HG03432 (cell line): Measurements from ENCODE around the gene MYBPC3.
"Not testable (repeated sequence)": the region's sequence is repeated elsewhere in the genome, so short reads cannot be mapped to it uniquely, and the experiment has no call there.

ENCODE experiments used
- ATAC-seq: cut with Tn5 transposase; IDR thresholded peaks from one replicate; pipeline ENCODE4 v1.9.1; 2021; ENCODE audit warnings: mild to moderate bottlenecking, moderate library complexity; ENCODE audit not compliant: unreplicated experiment

Gene MYBPC3

DNA sequence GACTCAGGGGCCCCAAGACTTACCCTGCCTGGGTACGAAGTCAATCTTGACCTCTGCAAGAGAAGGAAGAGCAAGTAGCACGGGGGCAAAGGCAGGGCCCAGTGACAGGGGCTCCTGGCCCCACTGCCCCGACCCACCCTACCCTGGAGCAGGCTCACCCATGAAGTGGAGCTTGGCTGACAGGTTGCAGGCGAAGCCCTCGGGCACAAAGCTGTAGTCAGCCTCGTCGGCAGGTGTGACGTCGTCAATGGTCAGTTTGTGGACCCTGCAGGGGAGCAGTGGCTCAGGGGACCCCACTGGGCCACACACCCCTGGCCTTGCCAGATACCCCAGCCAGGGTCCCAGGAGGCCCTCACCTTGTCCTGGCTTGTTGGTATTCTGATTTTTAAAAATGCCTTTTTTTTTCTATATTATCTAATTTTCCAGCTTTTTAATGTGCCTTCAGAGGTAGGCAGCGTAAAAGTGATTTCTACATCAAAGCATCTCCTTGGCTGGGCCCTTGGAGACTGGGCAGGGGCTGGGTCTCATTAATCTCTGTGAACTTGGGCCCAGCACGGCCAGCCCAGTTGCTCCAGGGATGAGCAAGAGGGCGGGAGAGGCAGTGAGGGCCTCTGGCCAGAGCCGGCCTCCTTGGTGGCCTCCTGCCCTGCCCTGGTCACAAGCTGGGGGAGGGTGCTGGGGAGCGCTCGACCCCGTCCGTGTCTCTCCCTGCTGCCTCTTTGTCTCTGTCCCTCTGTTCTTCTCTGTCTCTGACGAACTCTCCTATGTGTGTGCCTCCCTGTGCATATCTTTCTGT is 11.3 kb downstream of the MYBPC3 start:
- no peak for ATAC-seq

DNA sequence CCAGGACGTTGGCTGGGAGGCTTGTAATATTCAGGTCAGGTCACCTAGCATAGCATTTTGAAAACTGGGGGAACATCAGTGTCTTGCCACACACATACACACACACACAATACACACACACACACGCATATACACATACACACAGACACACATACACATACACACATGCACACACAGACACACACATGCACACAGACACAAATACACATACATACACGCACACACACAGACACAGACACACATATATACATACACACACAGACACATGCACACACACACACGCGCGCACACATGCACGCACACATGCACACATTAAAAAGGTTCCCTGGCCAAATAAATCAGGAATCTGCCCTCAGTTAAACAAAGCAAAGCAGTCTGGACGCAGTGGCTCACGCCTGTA is 12.5 kb downstream of the MYBPC3 start:
- no peak for ATAC-seq

DNA sequence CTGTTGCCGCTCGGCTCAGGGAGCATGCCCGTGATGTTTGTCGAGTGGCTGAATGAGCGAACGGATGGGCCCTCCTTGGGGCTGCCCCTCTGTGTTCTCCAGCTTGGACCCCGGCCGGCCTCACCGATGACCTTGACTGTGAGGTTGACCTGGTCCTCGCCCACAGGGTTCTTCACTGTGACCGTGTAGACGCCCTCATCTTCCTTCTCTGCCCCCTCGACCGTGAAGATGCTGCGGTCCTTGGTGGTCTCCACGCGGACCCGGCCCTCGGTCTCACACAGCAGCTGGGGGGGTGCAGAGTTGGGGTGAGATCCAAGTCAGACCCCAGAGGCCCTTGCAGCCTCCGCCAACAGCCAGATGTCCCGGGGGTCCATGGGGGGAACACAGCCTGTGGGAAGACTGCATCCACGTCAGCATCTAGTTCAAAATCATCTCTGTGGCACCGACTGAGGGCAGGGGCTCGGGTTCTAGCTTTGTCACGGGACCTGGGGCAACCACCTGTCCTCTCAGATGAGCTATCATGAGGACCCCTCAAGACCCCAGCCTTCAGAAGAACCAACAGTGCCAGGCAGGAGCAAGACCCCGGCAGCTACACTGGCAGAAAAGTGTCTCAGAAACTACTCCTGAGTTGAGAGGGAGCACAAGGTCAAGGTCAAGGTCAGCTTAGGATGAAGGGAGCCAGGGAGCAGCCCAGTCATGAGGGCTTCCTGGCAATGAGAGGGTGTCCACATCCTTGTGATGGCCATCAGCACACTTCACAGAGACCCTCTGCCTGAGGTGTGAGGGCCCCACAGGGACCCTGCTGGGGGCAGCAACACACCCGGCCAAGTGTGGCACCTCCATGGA is 13.9 kb downstream of the MYBPC3 start:
- no peak for ATAC-seq

DNA sequence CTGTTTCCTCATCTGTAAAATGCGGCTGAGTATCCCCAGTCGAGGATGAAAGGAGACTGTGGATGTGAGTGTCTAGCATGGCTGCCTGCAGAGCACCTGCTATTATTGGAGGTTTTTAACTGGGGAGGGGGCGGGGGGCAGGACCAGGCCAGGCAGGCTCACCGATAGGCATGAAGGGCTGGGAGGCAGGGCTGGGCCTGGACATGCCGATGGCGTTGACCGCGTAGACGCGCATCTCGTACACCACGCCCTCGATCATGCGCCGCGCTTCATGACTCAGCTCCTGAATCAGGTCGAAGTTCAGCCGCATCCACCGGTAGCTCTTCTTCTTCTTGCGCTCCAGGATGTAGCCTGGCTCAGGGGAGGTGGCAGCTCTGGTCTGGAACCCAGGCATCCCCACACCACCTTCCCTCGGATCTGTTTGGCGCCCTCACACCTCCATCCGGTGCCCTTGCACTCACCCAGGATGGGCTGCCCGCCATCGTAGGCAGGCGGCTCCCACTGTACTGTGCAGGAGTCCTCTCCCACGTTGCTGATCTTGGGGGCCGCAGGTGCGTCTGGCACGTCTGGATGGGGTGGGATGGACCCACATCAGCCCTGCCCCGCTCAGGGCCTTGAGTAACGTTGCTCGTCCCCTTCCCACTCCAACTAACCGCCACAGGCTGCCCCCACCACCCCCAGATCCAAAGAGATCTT is 15.1 kb downstream of the MYBPC3 start:
- no peak for ATAC-seq

DNA sequence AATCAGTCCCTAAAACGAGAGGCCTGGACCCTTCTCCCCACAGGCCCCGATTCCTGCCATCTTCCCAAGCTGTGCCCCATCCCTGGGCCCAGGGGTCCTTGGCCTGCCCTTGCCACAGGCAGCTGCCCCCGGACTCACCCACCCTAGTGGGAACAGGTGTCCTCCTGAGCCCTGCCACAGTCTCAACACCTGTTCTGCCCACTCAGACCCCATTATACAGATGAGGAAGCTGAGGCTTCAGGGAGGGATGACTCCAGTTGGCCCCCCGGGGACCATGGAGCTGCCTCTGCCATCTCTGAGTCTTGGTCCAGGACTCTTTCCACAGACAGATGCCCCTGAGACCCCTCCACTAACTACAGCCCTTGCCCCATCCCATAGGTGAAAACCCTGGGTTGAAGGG is 15.9 kb downstream of the MYBPC3 start:
- no peak for ATAC-seq

DNA sequence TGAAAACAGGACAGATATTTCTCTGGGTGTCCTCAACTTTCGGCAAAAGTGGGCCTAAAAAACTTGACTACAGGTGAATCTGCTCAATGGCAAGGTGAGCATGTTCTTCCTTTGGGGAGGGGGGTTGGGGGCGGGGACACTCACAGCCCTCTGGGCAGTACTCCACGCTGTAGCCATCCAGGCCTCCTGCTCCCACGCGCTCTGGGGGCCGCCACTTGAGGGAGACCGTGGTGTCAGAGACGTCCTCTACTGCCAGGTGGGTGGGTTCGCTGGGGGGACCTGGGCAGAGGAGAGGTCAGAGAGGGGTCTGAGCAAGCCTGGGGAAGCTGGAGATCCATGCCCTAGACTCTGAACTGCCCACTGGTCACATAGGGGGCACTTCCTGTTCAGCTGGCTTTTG is 16.8 kb downstream of the MYBPC3 start:
- ATAC-seq = no peak

DNA sequence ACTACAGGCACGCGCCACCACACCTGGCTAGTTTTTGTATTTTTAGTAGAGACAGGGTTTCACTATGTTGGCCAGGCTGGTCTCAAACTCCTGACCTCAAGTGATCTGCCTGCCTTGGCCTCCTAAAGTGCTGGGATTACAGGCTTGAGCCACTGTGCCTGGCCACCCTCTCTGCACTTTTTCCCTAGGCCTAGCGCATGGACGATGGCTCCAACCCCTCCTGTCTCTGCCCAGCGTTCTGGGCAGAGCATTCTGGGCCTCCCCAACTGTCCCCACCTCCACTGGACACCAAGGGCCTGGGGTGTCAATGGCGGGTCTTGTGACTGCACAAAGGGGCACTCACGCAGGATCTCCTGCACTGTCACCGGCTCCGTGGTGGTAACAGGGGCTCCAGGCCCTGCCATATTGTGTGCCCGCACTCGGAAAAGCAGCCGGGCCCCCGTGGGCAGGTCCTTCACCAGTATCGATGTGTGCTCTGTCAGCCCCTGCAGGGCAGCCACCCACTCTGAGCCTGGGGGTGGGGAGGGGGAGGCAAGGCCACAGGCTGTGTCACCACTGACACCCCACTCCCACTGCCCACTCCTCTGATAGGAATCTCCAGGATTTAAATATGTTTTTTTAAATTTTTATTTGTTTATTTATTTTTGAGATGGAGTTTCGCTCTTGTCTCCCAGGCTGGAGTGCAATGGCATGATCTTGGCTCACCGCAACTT is 17.6 kb downstream of the MYBPC3 start:
- not testable (repeated sequence) for ATAC-seq

DNA sequence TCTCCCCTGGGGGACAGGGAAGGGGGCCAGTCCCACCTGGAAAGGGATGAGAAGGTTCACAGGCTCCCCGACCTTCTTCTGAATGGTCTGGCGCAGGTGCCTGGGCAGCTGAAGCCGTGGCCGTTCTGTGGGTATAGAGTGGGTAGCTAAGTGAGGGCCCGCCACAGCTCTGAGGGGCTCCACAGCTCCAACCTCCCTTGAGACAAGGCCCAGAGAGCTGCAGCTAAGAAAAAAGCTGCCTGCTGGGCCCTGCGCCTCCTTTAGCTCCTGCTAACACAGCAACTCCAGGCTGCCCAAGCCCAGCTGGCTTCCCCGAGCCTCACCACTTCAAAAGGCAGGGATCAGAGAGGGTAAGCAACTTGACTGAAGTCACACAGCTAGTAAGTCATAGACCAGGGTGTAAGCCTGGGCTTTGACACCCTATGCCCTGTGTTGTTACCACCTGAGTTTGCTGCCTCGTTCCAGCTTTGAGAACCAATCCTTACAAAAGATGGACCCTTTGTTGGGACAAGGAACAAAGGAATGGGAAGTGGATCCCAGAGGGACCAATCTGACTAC is 18.5 kb downstream of the MYBPC3 start:
- ATAC-seq = no peak

DNA sequence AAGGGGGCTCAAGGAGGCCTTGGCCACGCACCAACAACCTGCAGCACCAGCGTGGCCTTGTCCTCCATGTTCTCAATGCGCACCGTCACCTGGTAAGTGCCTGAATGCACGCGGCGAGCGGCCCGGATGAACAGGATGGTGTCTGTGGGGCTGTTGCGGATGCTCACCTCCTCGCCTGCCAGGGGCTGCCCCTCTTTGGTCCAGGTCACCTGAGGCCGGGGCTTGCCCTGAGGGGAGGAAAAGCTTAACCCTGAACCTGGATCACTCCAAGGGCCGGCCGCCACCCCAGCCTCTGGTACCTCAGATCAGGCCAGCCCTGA is 19.0 kb downstream of the MYBPC3 start:
- no peak for ATAC-seq

DNA sequence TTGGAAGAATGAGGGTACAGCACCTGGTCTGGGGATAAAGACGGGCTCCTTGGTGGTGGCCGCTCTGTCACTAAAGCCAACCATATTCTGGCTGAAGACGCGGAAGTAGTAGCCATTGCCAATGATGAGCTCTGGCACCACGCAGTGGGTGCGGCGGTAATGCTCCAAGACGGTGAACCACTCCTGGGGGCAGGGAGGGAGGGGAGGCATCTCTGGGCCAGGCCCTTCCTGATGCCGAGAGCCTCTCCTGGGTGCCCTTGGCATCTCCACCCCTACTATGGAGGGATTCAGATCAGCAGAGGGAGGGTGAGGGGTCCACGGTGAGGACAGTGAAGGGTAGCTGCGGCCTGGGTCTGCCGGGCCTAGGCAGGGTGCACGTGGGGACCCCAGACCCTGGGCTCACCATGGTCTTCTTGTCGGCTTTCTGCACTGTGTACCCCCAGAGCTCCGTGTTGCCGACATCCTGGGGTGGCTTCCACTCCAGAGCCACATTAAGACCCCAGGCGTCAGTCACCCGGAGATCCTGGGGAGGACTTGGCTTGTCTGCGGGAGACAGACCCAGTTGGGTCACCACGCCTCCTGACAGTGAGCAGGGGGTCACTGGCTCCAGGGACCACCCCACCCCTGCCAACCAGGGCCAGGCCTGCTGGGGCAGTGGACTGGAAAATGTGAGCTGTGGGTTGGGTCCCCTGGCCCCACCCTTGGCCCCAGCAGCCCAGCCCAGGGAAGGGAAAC is 19.5 kb downstream of the MYBPC3 start:
- ATAC-seq = no peak

DNA sequence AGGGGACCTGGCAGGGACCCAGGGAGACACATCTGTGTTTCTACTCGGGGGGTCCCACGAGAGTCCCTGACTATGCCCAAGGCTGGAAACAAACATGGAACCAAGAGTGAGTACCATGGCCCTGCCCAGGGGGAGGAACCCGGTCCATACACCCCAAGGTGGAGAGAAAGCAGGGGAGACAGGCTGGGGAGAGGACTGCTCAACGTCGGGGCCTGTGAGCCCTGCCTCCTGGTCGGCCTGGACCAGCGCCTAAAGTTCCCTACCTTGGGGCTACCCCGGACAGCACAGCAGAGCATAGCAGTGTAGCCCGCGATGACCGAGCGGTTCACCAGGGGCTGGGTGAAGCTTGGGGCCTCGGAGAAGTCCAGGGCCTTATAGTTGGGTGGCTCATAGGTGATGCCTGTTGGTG is 20.2 kb downstream of the MYBPC3 start:
- ATAC-seq = no peak

DNA sequence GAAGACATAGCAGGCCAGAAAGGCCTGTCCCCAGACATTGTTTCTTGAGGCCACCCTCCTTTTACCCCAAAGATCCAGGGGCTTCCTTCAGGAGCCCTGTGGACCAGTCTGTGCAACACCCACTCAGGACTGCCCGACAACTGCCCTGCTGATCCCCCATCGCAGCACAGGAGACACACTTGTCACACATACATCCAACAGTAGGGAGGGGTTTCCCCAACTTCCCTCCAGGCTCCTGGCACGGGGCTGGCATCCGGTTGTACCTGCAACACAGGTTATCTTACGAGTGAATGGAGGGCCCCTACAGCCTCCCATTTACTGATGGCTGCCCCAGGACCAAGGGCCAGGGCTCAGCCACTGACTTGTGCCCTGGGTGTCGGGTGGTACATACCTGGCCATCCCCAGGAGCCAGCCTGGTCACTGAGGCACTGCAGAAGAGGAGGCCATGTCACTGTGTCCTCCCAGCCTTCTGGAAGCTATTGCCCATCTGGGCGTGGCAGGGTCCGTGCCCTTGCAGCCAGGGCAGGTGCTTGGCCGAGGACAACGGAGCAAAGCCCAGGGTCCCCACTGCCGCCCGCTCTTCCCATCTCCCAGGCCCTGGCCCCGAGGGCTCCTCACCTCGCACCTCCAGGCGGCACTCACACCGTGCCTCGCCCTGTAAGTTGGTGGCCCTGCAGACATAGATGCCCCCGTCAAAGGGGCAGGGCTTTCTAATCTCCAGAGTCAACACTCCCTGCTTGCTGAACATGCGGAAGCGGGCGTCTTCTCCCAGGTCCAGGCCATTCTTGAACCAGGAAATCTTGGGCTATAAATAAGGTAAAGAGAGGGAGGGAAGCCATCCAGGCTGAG is 20.8 kb downstream of the MYBPC3 start:
- ATAC-seq = no peak

DNA sequence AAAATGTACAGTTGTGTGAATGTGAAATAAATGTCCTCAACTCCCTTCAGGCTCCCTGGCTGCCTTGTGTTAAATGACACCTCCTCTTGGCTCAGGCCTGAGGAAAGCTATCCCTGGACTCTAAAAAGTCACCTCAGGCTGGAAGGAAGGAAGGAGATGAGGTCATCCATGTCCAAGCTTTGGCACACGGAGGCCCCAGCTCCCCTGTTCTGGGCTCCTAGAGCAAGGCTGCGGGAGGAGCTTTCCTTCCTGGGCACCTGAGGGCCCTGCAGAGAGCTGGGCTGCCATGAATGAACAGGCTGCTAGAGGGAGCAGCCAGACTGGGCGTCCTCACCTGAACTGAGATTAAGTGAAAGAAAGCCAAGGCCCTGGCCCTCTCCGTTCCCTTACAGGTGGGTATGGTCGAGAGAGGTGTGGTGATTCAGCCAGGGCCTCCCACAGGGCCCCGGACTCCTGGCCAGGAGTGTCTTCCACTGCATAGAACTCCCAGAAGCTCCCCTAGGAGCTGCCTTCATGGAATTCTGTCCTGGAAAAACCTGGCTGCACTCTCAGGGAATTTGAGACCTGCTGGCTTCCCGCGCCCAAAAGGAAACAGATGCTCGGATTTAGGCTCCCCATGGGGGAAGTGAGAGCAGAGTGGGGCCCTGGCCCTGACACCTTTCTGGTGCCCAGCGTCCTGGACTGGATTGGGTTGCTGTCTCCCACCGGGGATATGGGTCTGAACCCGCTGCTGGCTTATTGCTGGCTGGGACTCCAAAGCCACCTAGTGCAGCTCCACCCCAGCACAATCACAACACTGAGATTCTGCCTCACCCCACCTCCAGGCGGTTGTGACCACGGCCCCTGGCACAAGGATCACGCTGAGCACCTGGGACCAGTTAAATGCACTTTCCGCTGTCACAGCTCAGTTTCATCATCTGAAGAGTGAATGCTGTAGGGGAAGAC is 22.2 kb downstream of the MYBPC3 start:
- ATAC-seq = no peak

DNA sequence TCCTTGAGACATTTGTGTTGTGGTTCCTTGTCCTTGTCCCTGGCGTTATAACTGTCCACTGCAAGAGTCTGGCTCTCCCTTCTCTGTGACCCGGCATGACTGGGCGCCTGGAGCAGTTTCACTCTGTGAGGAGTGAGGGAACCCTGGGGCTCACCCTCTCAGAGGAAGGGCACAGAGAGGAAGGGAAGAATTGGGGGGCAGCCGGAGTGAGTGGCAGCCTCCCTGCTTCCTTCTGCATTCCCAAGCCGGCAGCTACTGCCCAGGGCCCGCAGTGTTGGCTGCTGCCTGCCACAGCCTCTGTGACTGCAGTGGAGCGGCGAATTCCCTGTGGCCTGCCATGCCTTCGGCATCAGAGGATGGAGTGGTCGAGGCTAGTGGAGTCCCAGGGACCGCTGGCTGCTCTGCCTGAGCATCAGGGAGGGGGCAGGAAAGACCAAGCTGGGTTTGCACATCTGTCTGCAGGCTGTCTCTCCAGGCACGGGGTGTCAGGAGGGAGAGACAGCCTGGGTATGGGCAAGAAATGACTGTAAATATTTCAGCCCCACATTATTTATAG is 23.0 kb downstream of the MYBPC3 start:
- no peak for ATAC-seq

DNA sequence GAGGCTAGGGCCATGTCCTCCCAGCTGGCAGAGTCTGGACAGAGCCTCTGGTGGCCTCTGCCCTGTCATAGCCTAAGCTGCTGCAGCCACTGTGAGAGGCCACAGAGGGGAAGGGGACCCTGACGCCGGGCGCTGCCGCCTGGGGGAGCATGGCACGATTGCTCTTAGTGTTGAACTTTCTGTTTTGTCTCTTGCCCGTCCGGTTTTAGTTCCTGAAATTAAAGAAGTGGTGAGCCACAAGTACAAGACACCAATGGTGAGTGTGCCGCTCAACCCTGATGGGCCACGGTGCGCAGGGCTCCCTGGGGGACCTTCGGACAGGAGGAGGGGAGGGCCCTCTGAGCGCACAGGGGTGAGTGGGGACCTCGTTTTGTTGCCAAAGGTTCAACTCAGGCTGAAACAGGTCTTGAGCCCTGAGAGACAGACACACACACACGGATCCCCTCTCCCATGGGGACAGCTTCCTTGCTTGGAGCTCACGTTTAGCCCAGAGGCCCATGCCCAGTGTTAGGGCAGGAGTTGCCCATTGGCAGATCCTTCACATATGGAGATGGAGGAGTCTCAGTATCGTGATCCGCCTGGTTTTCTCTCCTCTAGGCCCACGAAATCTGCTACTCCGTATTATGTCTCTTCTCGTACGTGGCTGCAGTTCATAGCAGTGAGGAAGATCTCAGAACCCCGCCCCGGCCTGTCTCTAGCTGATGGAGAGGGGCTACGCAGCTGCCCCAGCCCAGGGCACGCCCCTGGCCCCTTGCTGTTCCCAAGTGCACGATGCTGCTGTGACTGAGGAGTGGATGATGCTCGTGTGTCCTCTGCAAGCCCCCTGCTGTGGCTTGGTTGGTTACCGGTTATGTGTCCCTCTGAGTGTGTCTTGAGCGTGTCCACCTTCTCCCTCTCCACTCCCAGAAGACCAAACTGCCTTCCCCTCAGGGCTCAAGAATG is 23.8 kb downstream of the MYBPC3 start:
- no peak for ATAC-seq

DNA sequence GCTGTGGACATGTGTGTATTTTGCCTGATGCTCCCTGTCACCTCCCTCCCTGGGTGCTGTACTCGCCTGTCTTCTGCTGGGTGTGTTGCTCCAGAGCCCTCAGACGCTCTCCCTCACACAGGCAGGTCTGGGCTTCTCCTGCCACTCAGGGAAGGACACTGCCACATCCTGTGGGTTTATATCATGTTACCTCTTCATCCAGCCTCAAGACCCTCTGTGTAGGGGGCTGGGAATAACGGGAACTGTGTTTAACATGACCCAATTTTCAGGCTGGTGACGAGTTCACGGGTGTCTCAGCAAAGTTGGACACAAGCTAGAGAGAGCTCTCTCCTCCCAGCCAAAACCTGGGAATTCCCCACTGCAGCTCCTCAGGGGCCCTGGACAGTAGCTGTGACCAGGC is 24.6 kb downstream of the MYBPC3 start:
- no peak for ATAC-seq

DNA sequence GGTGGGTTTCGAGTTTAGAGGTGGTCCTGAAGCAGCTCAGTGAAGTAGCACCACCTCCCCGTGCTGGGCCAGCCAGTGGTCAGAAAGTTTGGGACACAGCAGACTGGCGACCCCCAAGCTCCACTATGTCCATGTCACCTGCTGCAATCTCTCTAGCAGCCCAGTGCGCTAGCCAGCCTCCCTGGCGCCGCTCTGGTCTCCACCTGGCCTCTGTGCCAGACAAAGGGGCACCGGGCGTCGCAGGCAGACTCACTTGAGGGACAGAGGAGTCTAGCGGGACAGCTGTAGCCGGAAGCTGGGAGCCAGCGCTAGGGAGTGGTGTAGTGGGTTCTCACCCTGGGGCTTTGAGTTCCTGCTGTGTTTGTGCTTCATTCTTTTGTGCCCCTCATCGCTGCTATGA is 25.5 kb downstream of the MYBPC3 start:
- no peak for ATAC-seq
